SK-N-SH treated with all-trans-retinoic acid at 6 μM for 48 hours (cell line): Measurements from ENCODE around the gene RGS2.

Experiments used
- GLIS3 ChIP-seq: fragments of 250-450 bp; sonication (Bioruptor Pico); IDR thresholded peaks from 2 replicates; pipeline ENCODE4 v1.5.0; 2020; ENCODE audit warnings: mild to moderate bottlenecking, moderate library complexity
- RARB ChIP-seq: fragments of 250-450 bp; sonication (Bioruptor Pico); IDR thresholded peaks from 2 replicates; pipeline ENCODE4 v1.8.0; 2021; ENCODE audit warnings: mild to moderate bottlenecking, moderate library complexity
- ZFP30 ChIP-seq: fragments of 450-650 bp; formaldehyde crosslinking; IDR thresholded peaks from 2 replicates; pipeline ENCODE4 v1.5.0; 2022; ENCODE audit warnings: mild to moderate bottlenecking, moderate library complexity

GRCh38 chr1:192789871-192790270, 19.0 kb upstream of the RGS2 start:
- TF ChIP-seq GLIS3 (no peak), RARB (no peak), ZFP30 (CRISPR knock-in tag) (no peak)
